Adipocyte (in vitro differentiated cells): ENCODE measurements around the gene BRDT.

Experiments
- DNase-seq: peaks from one replicate; pipeline ENCODE4 v3.0.0-alpha.2; 2015; ENCODE audit warnings: low read depth
- H3K27me3 ChIP-seq: replicated peaks from 2 replicates; pipeline ENCODE4 v1.7.0; 2013; ENCODE audit warnings: mild to moderate bottlenecking, low read length, moderate library complexity; ENCODE audit not compliant: control insufficient read depth, insufficient read depth
- H3K36me3 ChIP-seq: 2 replicates; pipeline ENCODE4 v1.7.0; 2013; ENCODE audit warnings: low read length, mild to moderate bottlenecking, moderate library complexity; ENCODE audit not compliant: control insufficient read depth, insufficient read depth, severe bottlenecking
- H3K4me1 ChIP-seq: 2 replicates; pipeline ENCODE4 v1.7.0; 2013; ENCODE audit warnings: mild to moderate bottlenecking, low read length, moderate library complexity; ENCODE audit not compliant: control insufficient read depth, insufficient read depth
- H3K4me3 ChIP-seq: 2 replicates; pipeline ENCODE4 v1.7.0; 2013; ENCODE audit warnings: mild to moderate bottlenecking, low read length, moderate library complexity
- H3K9ac ChIP-seq: 2 replicates; pipeline ENCODE4 v1.7.0; 2013; ENCODE audit warnings: mild to moderate bottlenecking, low read length, moderate library complexity
- H3K9me3 ChIP-seq: 2 replicates; pipeline ENCODE4 v1.7.0; 2013; ENCODE audit warnings: mild to moderate bottlenecking, low read length, moderate library complexity; ENCODE audit not compliant: control insufficient read depth

The BRDT gene

GRCh38 chr1:91929250-91929649 lies 20.0 kb upstream of the BRDT start:
- Histone ChIP-seq H3K9me3 (no peaks in the 10 kb centered on the region), H3K4me3 (peak overlapping the region; percentile 46), H3K36me3 (no peaks in the 10 kb centered on the region), H3K9ac (peak overlapping the region; percentile 22), H3K4me1 (peaks cover 28% of the 10 kb centered on the region), H3K27me3 (no peaks in the 10 kb centered on the region)
- peak; percentile 59 for DNase-seq

GRCh38 chr1:91937613-91938012 lies 11.6 kb upstream of the BRDT start:
- H3K9me3 ChIP-seq: no peaks in the 10 kb centered on the region
- H3K4me3 ChIP-seq: no peak overlapping the region
- no peaks in the 10 kb centered on the region for H3K36me3 ChIP-seq
- no peaks in the 10 kb centered on the region for H3K4me1 ChIP-seq
- DNase-seq: no peak
- no peaks in the 10 kb centered on the region for H3K27me3 ChIP-seq
- no peak overlapping the region for H3K9ac ChIP-seq

GRCh38 chr1:91940496-91940895 lies 8.7 kb upstream of the BRDT start:
- H3K9ac ChIP-seq: no peak overlapping the region
- no peak overlapping the region for H3K4me3 ChIP-seq
- no peaks in the 10 kb centered on the region for H3K4me1 ChIP-seq
- DNase-seq: no peak
- H3K27me3 ChIP-seq: no peaks in the 10 kb centered on the region
- H3K36me3 ChIP-seq: no peaks in the 10 kb centered on the region
- H3K9me3 ChIP-seq: no peaks in the 10 kb centered on the region

- no peaks in the 10 kb centered on the region for H3K4me1 ChIP-seq
- H3K9me3 ChIP-seq: no peaks in the 10 kb centered on the region
- no peaks in the 10 kb centered on the region for H3K36me3 ChIP-seq
- no peaks in the 10 kb centered on the region for H3K27me3 ChIP-seq
- no peak overlapping the region for H3K4me3 ChIP-seq
- no peak for DNase-seq
- H3K9ac ChIP-seq: no peak overlapping the region
These were observed 5.1 kb upstream of the BRDT start for GRCh38 chr1:91944087-91944486.

GRCh38 chr1:91948097-91948496 lies 1.1 kb upstream of the BRDT start:
- Histone ChIP-seq H3K4me3 (no peak overlapping the region), H3K4me1 (no peaks in the 10 kb centered on the region), H3K9me3 (no peaks in the 10 kb centered on the region), H3K36me3 (no peaks in the 10 kb centered on the region), H3K9ac (no peak overlapping the region), H3K27me3 (no peaks in the 10 kb centered on the region)
- no peak for DNase-seq

- DNase-seq: no peak
- no peak overlapping the region for H3K9ac ChIP-seq
- no peaks in the 10 kb centered on the region for H3K27me3 ChIP-seq
- H3K4me3 ChIP-seq: no peak overlapping the region
- H3K36me3 ChIP-seq: no peaks in the 10 kb centered on the region
- H3K9me3 ChIP-seq: no peaks in the 10 kb centered on the region
- H3K4me1 ChIP-seq: no peaks in the 10 kb centered on the region
These were observed 473 bp upstream of the BRDT start for GRCh38 chr1:91948501-91949355.

GRCh38 chr1:91952187-91952586 lies 3.0 kb downstream of the BRDT start:
- Histone ChIP-seq H3K27me3 (no peaks in the 10 kb centered on the region), H3K36me3 (no peaks in the 10 kb centered on the region), H3K4me3 (no peak overlapping the region), H3K4me1 (no peaks in the 10 kb centered on the region), H3K9ac (no peak overlapping the region), H3K9me3 (no peaks in the 10 kb centered on the region)
- no peak for DNase-seq

- H3K9me3 ChIP-seq: no peaks in the 10 kb centered on the region
- no peak overlapping the region for H3K9ac ChIP-seq
- H3K4me1 ChIP-seq: no peaks in the 10 kb centered on the region
- H3K27me3 ChIP-seq: no peaks in the 10 kb centered on the region
- DNase-seq: no peak
- H3K4me3 ChIP-seq: no peak overlapping the region
- no peaks in the 10 kb centered on the region for H3K36me3 ChIP-seq
These were observed 9.7 kb downstream of the BRDT start for GRCh38 chr1:91958926-91959325.

GRCh38 chr1:91968334-91968733 lies 19.1 kb downstream of the BRDT start:
- Histone ChIP-seq H3K4me3 (no peak overlapping the region), H3K36me3 (no peaks in the 10 kb centered on the region), H3K4me1 (no peaks in the 10 kb centered on the region), H3K9ac (no peak overlapping the region), H3K27me3 (no peaks in the 10 kb centered on the region), H3K9me3 (no peaks in the 10 kb centered on the region)
- DNase-seq: no peak

- H3K27me3 ChIP-seq: no peaks in the 10 kb centered on the region
- H3K9me3 ChIP-seq: no peaks in the 10 kb centered on the region
- H3K4me1 ChIP-seq: no peaks in the 10 kb centered on the region
These were observed 30.2 kb downstream of the BRDT start for GRCh38 chr1:91979383-91979782.

GRCh38 chr1:91980663-91981062 lies 31.5 kb downstream of the BRDT start:
- Histone ChIP-seq H3K4me1 (no peaks in the 10 kb centered on the region), H3K36me3 (no peaks in the 10 kb centered on the region), H3K4me3 (no peak overlapping the region), H3K9ac (no peak overlapping the region), H3K27me3 (no peaks in the 10 kb centered on the region), H3K9me3 (no peaks in the 10 kb centered on the region)
- no peak for DNase-seq

More at GRCh38 chr1:91979383-91979782, 30.2 kb downstream of the BRDT start:
- H3K9ac ChIP-seq: no peak overlapping the region
- DNase-seq: no peak
- H3K4me3 ChIP-seq: no peak overlapping the region
- H3K36me3 ChIP-seq: no peaks in the 10 kb centered on the region
